KBM-7 (cell line): ENCODE results near the gene SGSM2.

ENCODE experiments used
- DNase-seq: peaks from one replicate; pipeline ENCODE4 v3.0.0-alpha.2; 2015
- in situ Hi-C: fragments of 300-500 bp; cut with MboI; formaldehyde crosslinking; loops from 2 replicates; pipeline ENCODE4 v1.14.3; 2020; ENCODE audit warnings: low sequenced_read_pairs, low pct_unique_long_range_greater_than_20kb, mixed read lengths

The SGSM2 gene

GRCh38 chr17:2394775-2395201, 57.5 kb downstream of the SGSM2 start:
- no peak for DNase-seq
- in situ Hi-C loops: no loop called here

GRCh38 chr17:2395258-2396181, 58.2 kb downstream of the SGSM2 start:
- DNase-seq: no peak
- in situ Hi-C loops: no loop called here

GRCh38 chr17:2396192-2396567, 58.9 kb downstream of the SGSM2 start:
- in situ Hi-C loops: no loop called here
- no peak for DNase-seq

- in situ Hi-C loops: no loop called here
- peak; percentile 95 for DNase-seq
Measured at GRCh38 chr17:2396568-2397246, 59.4 kb downstream of the SGSM2 start.

GRCh38 chr17:2397247-2398171, 60.2 kb downstream of the SGSM2 start:
- DNase-seq: no peak

GRCh38 chr17:2398182-2398581, 60.9 kb downstream of the SGSM2 start:
- in situ Hi-C loops: no loop called here
- DNase-seq: no peak

More at GRCh38 chr17:2397247-2398171, 60.2 kb downstream of the SGSM2 start:
- in situ Hi-C loops: no loop called here

- in situ Hi-C loops: no loop called here
- DNase-seq: peak; percentile 49
Measured at GRCh38 chr17:2398655-2399571, 61.6 kb downstream of the SGSM2 start.

- peak; percentile 94 for DNase-seq
- in situ Hi-C loops: no loop called here
Measured at GRCh38 chr17:2399572-2400473, 62.5 kb downstream of the SGSM2 start.

GRCh38 chr17:2400474-2400866, 63.2 kb downstream of the SGSM2 start:
- peak; percentile 56 for DNase-seq
- in situ Hi-C loops: no loop called here

- peak; percentile 96 for DNase-seq
- in situ Hi-C loops: no loop called here
Measured at GRCh38 chr17:2400877-2401425, 63.6 kb downstream of the SGSM2 start, which contains the start of gene MNT. Gene MNT (minus strand): TSS chr17:2401060. CDS start chr17:2400712, 348 bp downstream.

- peak; percentile 99 for DNase-seq
- in situ Hi-C loops: no loop called here
Measured at GRCh38 chr17:2401426-2402221, 64.3 kb downstream of the SGSM2 start.

GRCh38 chr17:2402544-2402943, 65.2 kb downstream of the SGSM2 start:
- in situ Hi-C loops: no loop called here
- no peak for DNase-seq

- DNase-seq: no peak
- in situ Hi-C loops: no loop called here
Measured at GRCh38 chr17:2403044-2403443, 65.7 kb downstream of the SGSM2 start.

GRCh38 chr17:2405247-2405926, 68.1 kb downstream of the SGSM2 start:
- in situ Hi-C loops: no loop called here
- no peak for DNase-seq

- no peak for DNase-seq
- in situ Hi-C loops: no loop called here
Measured at GRCh38 chr17:2406271-2406902, 69.1 kb downstream of the SGSM2 start.
